ENCODE data around the gene NTRK2.

NTRK2 gene

DNA sequence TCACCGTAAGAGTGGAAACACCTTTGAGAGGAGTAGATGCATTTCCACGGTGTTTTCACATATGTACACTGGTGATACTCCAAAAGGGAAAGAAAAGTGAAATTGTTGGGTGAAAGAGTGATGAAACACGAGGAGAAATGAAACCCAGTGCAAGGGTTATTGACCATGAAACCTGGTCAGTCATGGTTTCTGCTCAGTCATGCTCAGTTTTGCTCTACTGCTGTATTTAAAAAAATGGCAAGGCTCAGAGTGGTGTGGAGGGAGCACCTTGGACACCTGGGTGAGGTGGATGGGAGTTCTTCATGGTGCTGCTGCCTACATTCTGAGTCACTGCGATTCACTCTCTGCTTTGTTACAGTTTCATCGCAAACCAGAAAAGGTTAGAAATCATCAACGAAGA lies 32.3 kb downstream of the NTRK2 start:
- Histone ChIP-seq H3K4me2 (ENCODE audit: low read length) (no peak overlapping the region), H3K27me3 (ENCODE audit: control insufficient read depth, insufficient read depth, low read length) (no peaks in the 10 kb centered on the region), H2AFZ (no peak overlapping the region), H3K27ac (no peak overlapping the region), H3K9me3 (ENCODE audit: control insufficient read depth, low read length) (no peaks in the 10 kb centered on the region), H3K4me1 (no peaks in the 10 kb centered on the region), H3K36me3 (ENCODE audit: control insufficient read depth, insufficient read depth, low read length) (no peaks in the 10 kb centered on the region), H3K4me3 (ENCODE audit: low read depth, low read length) (no peak overlapping the region), H3K79me2 (no peaks in the 10 kb centered on the region), H3K9ac (no peak overlapping the region)
- TF ChIP-seq CTCF (IDR thresholded peaks at IDR 0.05) = no peak

- Histone ChIP-seq H3K27me3 (ENCODE audit: control insufficient read depth, insufficient read depth, low read length) (no peaks in the 10 kb centered on the region), H3K4me2 (ENCODE audit: low read length) (no peak overlapping the region), H3K27ac (no peak overlapping the region), H3K9ac (no peak overlapping the region), H2AFZ (no peak overlapping the region), H3K9me3 (ENCODE audit: control insufficient read depth, low read length) (no peaks in the 10 kb centered on the region), H3K4me1 (no peaks in the 10 kb centered on the region), H3K36me3 (ENCODE audit: control insufficient read depth, insufficient read depth, low read length) (no peaks in the 10 kb centered on the region), H3K4me3 (ENCODE audit: low read depth, low read length) (no peak overlapping the region), H3K79me2 (no peaks in the 10 kb centered on the region)
- TF ChIP-seq CTCF (IDR thresholded peaks at IDR 0.05) = no peak
These were observed 32.9 kb downstream of the NTRK2 start for GRCh38 chr9:84702471-84702870.

DNA sequence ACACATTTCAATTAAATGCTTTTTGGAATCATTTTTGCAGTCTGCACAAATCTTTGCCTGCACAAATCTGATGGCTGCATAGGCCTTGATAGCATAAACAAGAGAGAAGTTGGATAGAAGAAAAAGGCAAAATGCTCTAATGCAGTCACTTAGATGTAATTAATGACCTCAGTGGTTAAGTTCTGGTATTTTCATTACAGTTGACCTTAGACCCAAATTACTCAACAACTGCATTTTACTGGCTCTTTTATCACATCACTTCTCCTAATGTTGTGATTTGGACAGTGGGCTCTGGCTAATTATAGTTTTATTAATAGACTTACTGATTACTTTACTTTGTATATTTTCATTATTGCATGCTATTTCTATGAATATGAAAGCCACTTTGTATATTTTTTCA lies 34.3 kb downstream of the NTRK2 start:
- H3K4me2 ChIP-seq (ENCODE audit: low read length) = no peak overlapping the region
- H3K36me3 ChIP-seq (ENCODE audit: control insufficient read depth, insufficient read depth, low read length) = no peaks in the 10 kb centered on the region
- H3K9me3 ChIP-seq (ENCODE audit: control insufficient read depth, low read length) = no peaks in the 10 kb centered on the region
- no peaks in the 10 kb centered on the region for H3K79me2 ChIP-seq
- H3K27me3 ChIP-seq (ENCODE audit: control insufficient read depth, insufficient read depth, low read length) = no peaks in the 10 kb centered on the region
- H3K4me1 ChIP-seq = no peaks in the 10 kb centered on the region
- H3K4me3 ChIP-seq (ENCODE audit: low read depth, low read length) = no peak overlapping the region
- H2AFZ ChIP-seq = no peak overlapping the region
- H3K9ac ChIP-seq = no peak overlapping the region
- no peak overlapping the region for H3K27ac ChIP-seq
- TF ChIP-seq CTCF (IDR thresholded peaks at IDR 0.05) = no peak

DNA sequence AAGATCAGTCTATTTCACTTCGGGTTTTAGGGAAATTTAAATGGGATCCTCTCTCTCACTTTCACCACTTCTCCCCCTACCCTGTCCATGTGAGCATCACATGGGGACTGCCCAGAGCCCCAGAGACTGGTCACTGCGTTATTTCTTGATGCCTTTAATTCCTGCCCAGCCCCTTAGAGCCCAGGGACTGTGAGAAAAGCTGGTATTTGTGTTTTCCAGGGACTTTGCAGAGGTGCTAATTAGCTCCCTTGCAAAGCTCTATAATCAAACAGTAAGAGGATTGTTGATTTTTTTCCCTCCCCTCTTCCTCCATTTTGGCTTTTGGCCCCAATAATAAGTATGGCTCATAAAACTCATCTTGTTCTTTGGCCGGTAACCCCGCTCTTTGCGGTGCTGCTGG lies 35.6 kb downstream of the NTRK2 start:
- Histone ChIP-seq H3K79me2 (no peaks in the 10 kb centered on the region), H3K9ac (no peak overlapping the region), H3K9me3 (ENCODE audit: control insufficient read depth, low read length) (no peaks in the 10 kb centered on the region), H2AFZ (no peak overlapping the region), H3K4me2 (ENCODE audit: low read length) (no peak overlapping the region), H3K4me3 (ENCODE audit: low read depth, low read length) (no peak overlapping the region), H3K4me1 (no peaks in the 10 kb centered on the region), H3K27ac (no peak overlapping the region), H3K36me3 (ENCODE audit: control insufficient read depth, insufficient read depth, low read length) (no peaks in the 10 kb centered on the region), H3K27me3 (ENCODE audit: control insufficient read depth, insufficient read depth, low read length) (no peaks in the 10 kb centered on the region)
- no peak for TF ChIP-seq CTCF (IDR thresholded peaks at IDR 0.05)

- Histone ChIP-seq H3K36me3 (ENCODE audit: control insufficient read depth, insufficient read depth, low read length) (no peaks in the 10 kb centered on the region), H3K27ac (no peak overlapping the region), H3K79me2 (no peaks in the 10 kb centered on the region), H3K4me3 (ENCODE audit: low read depth, low read length) (no peak overlapping the region), H3K4me1 (no peaks in the 10 kb centered on the region), H3K9me3 (ENCODE audit: control insufficient read depth, low read length) (no peaks in the 10 kb centered on the region), H3K9ac (no peak overlapping the region), H3K4me2 (ENCODE audit: low read length) (no peak overlapping the region), H3K27me3 (ENCODE audit: control insufficient read depth, insufficient read depth, low read length) (no peaks in the 10 kb centered on the region), H2AFZ (no peak overlapping the region)
- no peak for TF ChIP-seq CTCF (IDR thresholded peaks at IDR 0.05)
These were observed 38.9 kb downstream of the NTRK2 start for GRCh38 chr9:84708400-84708799.
